GM12878 (cell line): ENCODE measurements around the gene PTBP3. TPM values are rescaled to one million over a fixed set of nuclear protein-coding genes. Genes with fewer than 3 reads are reported as not detected.

Source experiments
- ATAC-seq: fragments of 200-7000 bp; cut with Tn5 transposase; 3 replicates; pipeline ENCODE4 v1.9.1; 2020; ENCODE audit warnings: mild to moderate bottlenecking, moderate library complexity
- BruUV-seq: library from RNA; stranded (reverse); fragments of 400-500 nt; replicated peaks from 2 replicates; lab custom pipeline; 2021; lab: Mats Ljungman, UMichigan
- CTCF ChIA-PET: fragments of 300-600 bp; sonication (Branson Sonifier 250); formaldehyde crosslinking; extraction: SDS; loops from one replicate; lab custom pipeline; 2021; ENCODE audit warnings: inconsistent platforms; lab: Yijun Ruan, JAX
- POLR2A ChIA-PET: fragments of 350-600 bp; formaldehyde crosslinking; extraction: SDS; loops from one replicate; lab custom pipeline; 2021; ENCODE audit warnings: inconsistent platforms; lab: Charles Lee
- RAD21 ChIA-PET: fragments of 300-600 bp; sonication (Branson Sonifier 250); formaldehyde crosslinking; loops from one replicate; lab custom pipeline; 2023; ENCODE audit warnings: antibody characterized with exemption; ENCODE audit not compliant: unreplicated experiment; lab: Charles Lee
- SMC1A ChIA-PET: fragments of 300-600 bp; sonication (Branson Sonifier 250); formaldehyde crosslinking; loops from one replicate; lab custom pipeline; 2023; ENCODE audit not compliant: unreplicated experiment, uncharacterized antibody; lab: Charles Lee
- DNase-seq: peaks from one replicate; pipeline ENCODE4 v3.0.0-alpha.2; 2011; ENCODE audit warnings: low read depth, low spot score
- FAIRE-seq: peaks from 3 replicates; lab custom pipeline; 2011; peaks lifted over from hg19 to GRCh38; lab: Jason Lieb, UNC
- H2AFZ ChIP-seq: 2 replicates; pipeline ENCODE4 v1.6.0; 2011; ENCODE audit warnings: low read depth, low read length, control low read depth; ENCODE audit not compliant: control insufficient read depth
- H3K27ac ChIP-seq: 2 replicates; pipeline ENCODE4 v1.5.1; 2011; ENCODE audit warnings: control low read depth; ENCODE audit not compliant: control insufficient read depth, insufficient read depth
- H3K27me3 ChIP-seq, 2 experiments: replicated peaks in 1 of 2; 2 replicates each; pipeline versions ENCODE4 v1.6.0 to v1.6.1; 2011; ENCODE audit warnings: low read length in 1 of 2; ENCODE audit not compliant: control insufficient read depth in 2 of 2, insufficient read depth in 2 of 2
- H3K36me3 ChIP-seq, 2 experiments: 2 replicates each; pipeline ENCODE4 v1.5.1; 2011; ENCODE audit warnings: low read length in 1 of 2; ENCODE audit not compliant: control insufficient read depth in 2 of 2, insufficient read depth in 2 of 2
- H3K4me1 ChIP-seq: 2 replicates; pipeline ENCODE4 v1.6.1; 2011; ENCODE audit warnings: mild to moderate bottlenecking, low read length, moderate library complexity, mixed read lengths; ENCODE audit not compliant: control insufficient read depth, insufficient read depth
- H3K4me2 ChIP-seq: 2 replicates; pipeline ENCODE4 v1.6.0; 2011; ENCODE audit warnings: control low read depth; ENCODE audit not compliant: control insufficient read depth, insufficient read depth
- H3K4me3 ChIP-seq: fragments of 200-600 bp; sonication (generic); 2 replicates; pipeline ENCODE4 v1.5.1; 2016
- H3K79me2 ChIP-seq: 2 replicates; pipeline ENCODE4 v1.6.0; 2011; ENCODE audit warnings: low read length; ENCODE audit not compliant: control insufficient read depth, insufficient read depth
- H3K9ac ChIP-seq: 2 replicates; pipeline ENCODE4 v1.8.0; 2011; ENCODE audit warnings: low read length, control low read depth, mixed read lengths; ENCODE audit not compliant: control insufficient read depth, insufficient read depth
- H3K9me3 ChIP-seq: replicated peaks from 3 replicates; pipeline ENCODE4 v1.5.1; 2011; ENCODE audit warnings: mild to moderate bottlenecking, low read length; ENCODE audit not compliant: control insufficient read depth, insufficient read depth
- H4K20me1 ChIP-seq: 2 replicates; pipeline ENCODE4 v1.6.0; 2011; ENCODE audit not compliant: control insufficient read depth, insufficient read depth
- ATF7 ChIP-seq: fragments of 450-650 bp; IDR thresholded peaks from 2 replicates; pipeline ENCODE4 v1.6.1; 2016; ENCODE audit warnings: low read depth, mild to moderate bottlenecking
- CREB1 ChIP-seq: IDR thresholded peaks from 2 replicates; pipeline ENCODE4 v1.6.1; 2012; ENCODE audit warnings: low read depth, mild to moderate bottlenecking, inconsistent platforms
- DPF2 ChIP-seq: fragments of 450-650 bp; IDR thresholded peaks from 2 replicates; pipeline ENCODE4 v1.6.1; 2017; ENCODE audit warnings: mild to moderate bottlenecking
- FOXM1 ChIP-seq: IDR thresholded peaks from 2 replicates; pipeline ENCODE4 v1.6.1; 2012; ENCODE audit warnings: low read depth, mild to moderate bottlenecking, inconsistent platforms, low read length, moderate library complexity
- IKZF1 ChIP-seq: fragments of 450-650 bp; conservative IDR thresholded peaks from 2 replicates; pipeline ENCODE4 v1.6.1; 2017; ENCODE audit warnings: antibody characterized with exemption, mild to moderate bottlenecking
- KAT2A ChIP-seq: conservative IDR thresholded peaks from 2 replicates; pipeline ENCODE4 v1.6.1; 2011; ENCODE audit warnings: low read depth, low read length; ENCODE audit not compliant: control insufficient read depth
- KDM1A ChIP-seq: fragments of 200-600 bp; sonication (generic); IDR thresholded peaks from 2 replicates; pipeline ENCODE4 v1.6.1; 2016; ENCODE audit warnings: borderline replicate concordance
- LARP7 ChIP-seq: fragments of 450-650 bp; IDR thresholded peaks from 2 replicates; pipeline ENCODE4 v1.6.1; 2017; ENCODE audit warnings: mild to moderate bottlenecking
- PML ChIP-seq: IDR thresholded peaks from 2 replicates; pipeline ENCODE4 v1.6.1; 2012; ENCODE audit warnings: low read length, inconsistent platforms
- POLR2A ChIP-seq: IDR thresholded peaks from 2 replicates; pipeline ENCODE4 v1.6.1; 2011; ENCODE audit warnings: low read depth, mild to moderate bottlenecking, low read length
- TAF1 ChIP-seq: IDR thresholded peaks from 2 replicates; pipeline ENCODE4 v1.6.1; 2011; ENCODE audit warnings: mild to moderate bottlenecking, low read depth, low read length, borderline replicate concordance
- TARDBP ChIP-seq: IDR thresholded peaks from 2 replicates; pipeline ENCODE4 v1.6.1; 2016; ENCODE audit warnings: borderline replicate concordance
- ZNF24 ChIP-seq: fragments of 450-650 bp; IDR thresholded peaks from 2 replicates; pipeline ENCODE4 v1.6.1; 2017; ENCODE audit warnings: antibody characterized with exemption, mild to moderate bottlenecking
- WGBS: methylation state at CpG from one replicate; pipeline ENCODE4 v1.1.6; 2016; ENCODE audit warnings: low lambda C conversion rate; ENCODE audit not compliant: insufficient replicate concordance, insufficient coverage; ENCODE audit errors: missing lambda C conversion rate; 5-methylcytosine and 5-hydroxymethylcytosine counted together
- in situ Hi-C: fragments of 300-500 bp; cut with MboI; formaldehyde crosslinking; loops from 9 replicates; pipeline ENCODE4 v1.14.3; 2018; ENCODE audit warnings: mixed read lengths
- intact Hi-C: fragments of 100-400 bp; cut with micrococcal nuclease; formaldehyde crosslinking; loops from one replicate; pipeline ENCODE4 v1.14.2; 2022; ENCODE audit not compliant: unreplicated experiment
- polyA plus RNA-seq, 11 experiments: library from polyadenylated mRNA; depleted of rRNA in 4 of 11; unstranded in 6 of 11; stranded (reverse) in 5 of 11; fragments of >200 nt; fragmentation: Nextera tagmentation in 4 of 11; fragmentation: Illumina TruSeq in 1 of 11; extraction: Ambion mirVana in 4 of 11; extraction: Trizol in 1 of 11; gene quantifications; 1 replicate in 1 of 11; 2 replicates in 10 of 11; pipeline versions ENCODE4 v1.2.1 to v1.2.3, GENCODE V29; 2011 to 2016; ENCODE audit warnings: inconsistent platforms in 2 of 11, missing spikeins in 2 of 11, low read depth in 1 of 11
- total RNA-seq, 4 experiments: library from RNA; depleted of rRNA in 3 of 4; stranded (reverse); fragments of >200 nt in 3 of 4; fragmentation: Illumina TruSeq in 1 of 4; extraction: Trizol in 1 of 4; gene quantifications; 2 replicates each; pipeline versions ENCODE4 v1.2.1 to v1.2.3, GENCODE V29; 2013 to 2021
- TF ChIP-seq, protein P1 (sequence below): fragments of 450-650 bp; IDR thresholded peaks from 2 replicates; pipeline ENCODE4 v1.6.1; 2014; ENCODE audit warnings: mild to moderate bottlenecking
- TF ChIP-seq, protein P2 (sequence below): IDR thresholded peaks from 2 replicates; pipeline ENCODE4 v1.6.1; 2011; ENCODE audit warnings: mild to moderate bottlenecking, low read depth, low read length, moderate library complexity; ENCODE audit not compliant: insufficient replicate concordance
- TF ChIP-seq, protein P3 (sequence below): fragments of 450-650 bp; IDR thresholded peaks from 2 replicates; pipeline ENCODE4 v1.6.1; 2016; ENCODE audit warnings: mild to moderate bottlenecking, moderate library complexity, borderline replicate concordance
- TF ChIP-seq, protein P4 (sequence below): fragments of 150-350 bp; IDR thresholded peaks from 2 replicates; pipeline ENCODE4 v1.6.1; 2014; ENCODE audit warnings: mild to moderate bottlenecking, low read depth, low read length

PTBP3 gene
- total and polyA plus RNA-seq, 10 of the 15 experiments (the other 5 are each of a cell fraction or from before 2014, with no cell fraction given), result 12.5 to 104 (median 52.7) TPM

DNA sequence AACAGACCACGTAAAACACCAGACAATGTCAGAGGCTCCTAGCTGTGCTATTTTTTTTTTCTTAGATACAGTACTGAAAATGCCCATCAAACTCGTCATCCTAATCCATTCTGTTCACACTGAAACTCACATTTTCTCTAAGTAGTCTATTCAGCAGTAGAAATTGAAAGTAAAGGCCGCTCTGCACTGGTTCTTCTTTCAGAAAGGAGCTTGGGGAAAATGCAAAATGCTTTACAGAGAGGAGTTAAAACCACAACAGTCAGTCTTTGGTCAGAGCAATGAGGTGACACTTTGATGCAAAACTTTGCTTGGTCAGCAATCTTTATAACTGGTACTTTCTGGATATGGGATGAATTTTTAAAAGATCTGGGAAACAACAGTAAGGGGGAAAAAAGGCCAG is 114.5 kb downstream of the PTBP3 start (continued):
- TF ChIP-seq FOXM1 (0 out of 2 replicates have a peak, but pooled peaks have one; percentile 30), KDM1A (no peak), KAT2A (no peak), DPF2 (no peak)

DNA sequence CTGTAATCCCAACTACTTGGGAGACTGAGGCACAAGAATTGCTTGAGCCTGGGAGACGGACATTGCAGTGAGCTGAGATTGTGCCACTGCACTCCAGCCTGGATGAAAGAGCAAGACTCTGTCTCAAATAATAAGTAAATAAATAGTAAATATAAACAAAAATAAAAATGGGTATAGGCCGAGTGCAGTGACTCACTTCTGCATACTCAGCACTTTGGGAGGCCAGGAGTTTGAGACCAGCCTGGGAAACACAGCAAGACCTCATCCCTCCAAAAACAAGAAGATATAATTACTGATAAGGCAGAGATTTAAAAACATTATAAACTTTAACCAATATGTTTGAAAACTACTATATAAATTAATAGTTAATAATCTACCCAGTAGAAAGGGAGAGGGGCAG is 120.5 kb downstream of the PTBP3 start:
- ChIA-PET CTCF (interaction anchor here (0.6 kb wide), 1 partner anchor 10 kb away, joined by 3 read pairs; no protein-coding TSS in a partner anchor), SMC1A (interaction anchor here (1.6 kb wide), 1 partner anchor 12 kb away, joined by 5 read pairs; no protein-coding TSS in a partner anchor), RAD21 (no interaction called here), POLR2A (no interaction called here)
- Histone ChIP-seq H3K27me3 (no peaks in the 10 kb centered on the region), H3K4me1 (peaks cover 7% of the 10 kb centered on the region; the same call in 1 of the 2 replicates), H2AFZ (no peak overlapping the region), H3K79me2 (no peaks in the 10 kb centered on the region; the same call in 1 of the 2 replicates), H4K20me1 (no peaks in the 10 kb centered on the region), H3K4me2 (no peak overlapping the region), H3K27ac (no peak overlapping the region), H3K36me3 (peaks cover 0 to 17% of the 10 kb centered on the region in 2 experiments; a peak in 3 of 4 replicates), H3K9ac (no peak overlapping the region), H3K9me3 (peaks cover 2% of the 10 kb centered on the region; the same call in 1 of the 3 replicates), H3K4me3 (no peak overlapping the region)
- no peak for ATAC-seq
- WGBS, result 98% methylated on average over 2 of the region's 2 CpGs
- no peak for FAIRE-seq
- intact Hi-C loops (no loop called here), in situ Hi-C loops (no loop called here)
- BruUV-seq, result no TSS peak
- DNase-seq, result no peak
- no peak for TF ChIP-seq KAT2A
- TF ChIP-seq, protein P1, sequence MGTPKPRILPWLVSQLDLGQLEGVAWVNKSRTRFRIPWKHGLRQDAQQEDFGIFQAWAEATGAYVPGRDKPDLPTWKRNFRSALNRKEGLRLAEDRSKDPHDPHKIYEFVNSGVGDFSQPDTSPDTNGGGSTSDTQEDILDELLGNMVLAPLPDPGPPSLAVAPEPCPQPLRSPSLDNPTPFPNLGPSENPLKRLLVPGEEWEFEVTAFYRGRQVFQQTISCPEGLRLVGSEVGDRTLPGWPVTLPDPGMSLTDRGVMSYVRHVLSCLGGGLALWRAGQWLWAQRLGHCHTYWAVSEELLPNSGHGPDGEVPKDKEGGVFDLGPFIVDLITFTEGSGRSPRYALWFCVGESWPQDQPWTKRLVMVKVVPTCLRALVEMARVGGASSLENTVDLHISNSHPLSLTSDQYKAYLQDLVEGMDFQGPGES, result no peak
- no peak for TF ChIP-seq IKZF1
- TF ChIP-seq, protein P2, sequence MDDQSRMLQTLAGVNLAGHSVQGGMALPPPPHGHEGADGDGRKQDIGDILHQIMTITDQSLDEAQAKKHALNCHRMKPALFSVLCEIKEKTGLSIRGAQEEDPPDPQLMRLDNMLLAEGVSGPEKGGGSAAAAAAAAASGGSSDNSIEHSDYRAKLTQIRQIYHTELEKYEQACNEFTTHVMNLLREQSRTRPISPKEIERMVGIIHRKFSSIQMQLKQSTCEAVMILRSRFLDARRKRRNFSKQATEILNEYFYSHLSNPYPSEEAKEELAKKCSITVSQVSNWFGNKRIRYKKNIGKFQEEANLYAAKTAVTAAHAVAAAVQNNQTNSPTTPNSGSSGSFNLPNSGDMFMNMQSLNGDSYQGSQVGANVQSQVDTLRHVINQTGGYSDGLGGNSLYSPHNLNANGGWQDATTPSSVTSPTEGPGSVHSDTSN, result no peak
- TF ChIP-seq CREB1, result no peak
- TF ChIP-seq PML, result no peak
- TF ChIP-seq POLR2A, result no peak
- TF ChIP-seq TARDBP, result no peak
- TF ChIP-seq LARP7, result no peak
- no peak for TF ChIP-seq ZNF24
- TF ChIP-seq, protein P3, sequence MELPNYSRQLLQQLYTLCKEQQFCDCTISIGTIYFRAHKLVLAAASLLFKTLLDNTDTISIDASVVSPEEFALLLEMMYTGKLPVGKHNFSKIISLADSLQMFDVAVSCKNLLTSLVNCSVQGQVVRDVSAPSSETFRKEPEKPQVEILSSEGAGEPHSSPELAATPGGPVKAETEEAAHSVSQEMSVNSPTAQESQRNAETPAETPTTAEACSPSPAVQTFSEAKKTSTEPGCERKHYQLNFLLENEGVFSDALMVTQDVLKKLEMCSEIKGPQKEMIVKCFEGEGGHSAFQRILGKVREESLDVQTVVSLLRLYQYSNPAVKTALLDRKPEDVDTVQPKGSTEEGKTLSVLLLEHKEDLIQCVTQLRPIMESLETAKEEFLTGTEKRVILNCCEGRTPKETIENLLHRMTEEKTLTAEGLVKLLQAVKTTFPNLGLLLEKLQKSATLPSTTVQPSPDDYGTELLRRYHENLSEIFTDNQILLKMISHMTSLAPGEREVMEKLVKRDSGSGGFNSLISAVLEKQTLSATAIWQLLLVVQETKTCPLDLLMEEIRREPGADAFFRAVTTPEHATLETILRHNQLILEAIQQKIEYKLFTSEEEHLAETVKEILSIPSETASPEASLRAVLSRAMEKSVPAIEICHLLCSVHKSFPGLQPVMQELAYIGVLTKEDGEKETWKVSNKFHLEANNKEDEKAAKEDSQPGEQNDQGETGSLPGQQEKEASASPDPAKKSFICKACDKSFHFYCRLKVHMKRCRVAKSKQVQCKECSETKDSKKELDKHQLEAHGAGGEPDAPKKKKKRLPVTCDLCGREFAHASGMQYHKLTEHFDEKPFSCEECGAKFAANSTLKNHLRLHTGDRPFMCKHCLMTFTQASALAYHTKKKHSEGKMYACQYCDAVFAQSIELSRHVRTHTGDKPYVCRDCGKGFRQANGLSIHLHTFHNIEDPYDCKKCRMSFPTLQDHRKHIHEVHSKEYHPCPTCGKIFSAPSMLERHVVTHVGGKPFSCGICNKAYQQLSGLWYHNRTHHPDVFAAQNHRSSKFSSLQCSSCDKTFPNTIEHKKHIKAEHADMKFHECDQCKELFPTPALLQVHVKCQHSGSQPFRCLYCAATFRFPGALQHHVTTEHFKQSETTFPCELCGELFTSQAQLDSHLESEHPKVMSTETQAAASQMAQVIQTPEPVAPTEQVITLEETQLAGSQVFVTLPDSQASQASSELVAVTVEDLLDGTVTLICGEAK, result no peak
- TF ChIP-seq ATF7, result no peak
- no peak for TF ChIP-seq TAF1
- TF ChIP-seq, protein P4, sequence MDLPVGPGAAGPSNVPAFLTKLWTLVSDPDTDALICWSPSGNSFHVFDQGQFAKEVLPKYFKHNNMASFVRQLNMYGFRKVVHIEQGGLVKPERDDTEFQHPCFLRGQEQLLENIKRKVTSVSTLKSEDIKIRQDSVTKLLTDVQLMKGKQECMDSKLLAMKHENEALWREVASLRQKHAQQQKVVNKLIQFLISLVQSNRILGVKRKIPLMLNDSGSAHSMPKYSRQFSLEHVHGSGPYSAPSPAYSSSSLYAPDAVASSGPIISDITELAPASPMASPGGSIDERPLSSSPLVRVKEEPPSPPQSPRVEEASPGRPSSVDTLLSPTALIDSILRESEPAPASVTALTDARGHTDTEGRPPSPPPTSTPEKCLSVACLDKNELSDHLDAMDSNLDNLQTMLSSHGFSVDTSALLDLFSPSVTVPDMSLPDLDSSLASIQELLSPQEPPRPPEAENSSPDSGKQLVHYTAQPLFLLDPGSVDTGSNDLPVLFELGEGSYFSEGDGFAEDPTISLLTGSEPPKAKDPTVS, result no peak
